Measurements from ENCODE around the gene PLCL1.

The PLCL1 gene

GRCh38 chr2:197890168-197890567 lies 85.8 kb downstream of the PLCL1 start:
- DNase-seq: no peak

DNA sequence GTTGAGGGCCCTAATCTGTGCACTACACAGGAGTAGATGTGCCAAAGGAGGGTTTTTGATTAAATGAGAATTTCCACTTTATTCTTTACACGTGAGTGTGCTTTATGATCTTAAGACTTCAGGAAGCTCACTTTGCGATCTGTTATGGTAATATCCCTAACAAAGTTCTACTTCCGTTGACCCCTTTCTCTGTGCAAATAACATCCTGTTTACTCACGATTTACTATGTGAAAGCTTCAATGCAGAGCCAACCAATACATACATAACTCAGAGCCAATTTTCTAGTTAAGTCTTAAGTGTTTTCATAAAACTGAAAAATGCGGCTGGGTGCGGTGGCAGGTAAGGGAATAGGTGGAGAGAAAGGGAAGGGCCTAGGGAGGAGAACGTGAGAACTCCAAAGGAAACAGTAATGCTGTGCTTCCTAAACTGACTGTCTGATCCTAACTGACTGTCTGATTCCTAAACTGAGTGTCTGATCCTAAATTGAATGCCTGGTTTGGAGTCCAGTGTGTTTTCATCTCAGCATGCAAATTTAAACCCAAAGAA lies 87.6 kb downstream of the PLCL1 start:
- DNase-seq: no peak

GRCh38 chr2:197893403-197894177 lies 89.2 kb downstream of the PLCL1 start:
- no peak for DNase-seq

DNA sequence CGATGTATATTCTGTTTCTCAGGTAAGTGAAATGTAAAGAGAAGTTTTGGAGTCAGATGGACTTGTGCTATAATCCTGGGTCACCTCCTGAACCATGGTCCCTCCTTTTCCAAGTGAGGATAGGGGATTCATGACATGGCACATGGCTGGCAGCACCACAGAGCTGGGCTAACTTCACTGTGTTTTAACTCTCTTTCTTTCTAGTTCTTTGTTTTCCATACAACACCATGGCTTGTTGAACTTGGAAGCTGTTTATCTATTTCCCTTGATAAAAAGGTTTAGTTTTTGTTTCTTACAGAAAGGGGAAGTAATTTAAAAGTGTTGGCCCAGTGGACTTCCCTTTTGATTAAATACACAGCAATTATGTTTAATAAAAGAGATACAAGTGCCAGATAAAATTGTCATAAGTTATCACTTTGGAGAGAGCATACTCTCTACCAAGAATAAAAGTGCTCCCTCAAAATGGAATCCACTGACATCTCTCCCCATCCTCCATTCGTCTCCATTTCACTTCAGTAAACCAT lies 90.4 kb downstream of the PLCL1 start:
- DNase-seq: no peak

GRCh38 chr2:197897960-197898678 lies 93.7 kb downstream of the PLCL1 start:
- no peak for DNase-seq

DNA sequence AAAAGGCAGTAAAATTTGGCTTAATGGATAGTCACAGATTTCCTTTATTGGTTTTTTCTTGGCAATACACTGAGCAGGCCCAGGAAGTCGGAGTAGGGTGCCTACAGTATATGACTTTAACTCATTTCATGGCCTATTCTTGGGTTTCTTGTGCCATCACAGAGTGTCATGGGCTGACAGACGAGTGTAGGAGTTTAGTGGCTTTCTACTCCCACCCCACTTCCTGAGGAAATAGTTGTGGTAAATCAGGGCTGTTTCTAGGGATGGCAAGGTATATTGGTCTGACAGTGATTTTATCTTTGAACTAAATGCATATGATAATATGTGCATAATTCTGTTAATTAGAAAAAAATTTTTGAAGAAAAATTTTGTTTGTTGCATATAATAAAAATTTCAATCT lies 100.1 kb downstream of the PLCL1 start:
- DNase-seq: peak; percentile 32

GRCh38 chr2:197908156-197908555 lies 103.8 kb downstream of the PLCL1 start:
- DNase-seq: no peak

GRCh38 chr2:197908990-197909776 lies 104.8 kb downstream of the PLCL1 start:
- no peak for DNase-seq

DNA sequence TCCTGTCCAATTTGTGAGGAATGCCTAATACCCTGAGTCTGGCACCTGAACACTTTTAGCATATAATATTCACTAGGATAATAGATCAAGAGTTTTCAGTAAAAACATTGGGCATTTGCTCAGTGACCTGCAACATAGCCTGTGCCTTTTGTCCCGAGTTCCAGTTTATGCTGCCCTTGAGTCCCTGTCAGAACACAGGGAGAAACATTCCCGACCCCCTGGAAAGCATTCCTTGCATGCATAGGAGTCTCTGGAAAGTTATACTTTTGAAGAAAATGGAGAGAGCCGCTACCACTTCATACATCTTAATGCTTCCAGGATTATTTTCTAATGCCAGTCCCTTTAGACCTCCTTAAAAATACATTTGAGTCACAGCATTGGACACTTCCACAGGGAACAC lies 107.3 kb downstream of the PLCL1 start:
- DNase-seq: no peak

- no peak for DNase-seq
These were observed 108.7 kb downstream of the PLCL1 start for GRCh38 chr2:197913084-197913483.

GRCh38 chr2:197914778-197915177 lies 110.4 kb downstream of the PLCL1 start:
- DNase-seq: no peak

DNA sequence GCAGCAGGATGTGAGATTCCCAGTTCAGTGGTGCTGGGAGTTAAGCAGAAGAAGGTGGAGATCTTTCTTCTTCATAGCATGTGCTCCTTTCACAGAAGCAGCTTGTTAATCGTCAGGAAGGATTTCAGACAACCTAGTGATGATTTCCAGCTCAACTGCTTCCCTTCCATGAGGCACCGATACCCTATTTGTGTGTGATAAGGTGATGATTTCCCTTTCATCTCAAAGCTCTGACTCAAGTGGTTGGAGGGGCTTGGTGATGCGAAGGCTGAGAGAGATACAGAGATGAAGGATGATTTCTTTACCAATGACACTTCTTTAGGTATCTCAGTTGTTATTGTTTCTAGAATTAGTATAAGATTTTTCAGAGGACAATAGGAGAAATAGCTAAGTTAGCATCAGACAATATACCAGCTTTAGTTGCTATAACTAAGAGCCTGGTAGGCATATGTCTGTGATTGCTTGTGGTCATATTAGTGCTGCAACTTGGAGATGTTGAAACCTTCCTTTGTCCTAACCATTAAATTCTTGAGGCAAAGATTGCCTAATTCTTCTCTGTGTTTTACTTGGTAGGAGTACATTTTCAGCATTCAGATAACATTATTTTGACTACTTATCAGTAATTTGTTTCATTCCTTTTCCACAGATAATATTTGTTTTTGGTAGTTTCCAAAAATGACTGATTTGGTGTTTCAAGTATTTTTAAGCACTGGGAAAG lies 111.3 kb downstream of the PLCL1 start:
- DNase-seq: no peak

GRCh38 chr2:197919487-197919886 lies 115.1 kb downstream of the PLCL1 start:
- DNase-seq: no peak

- no peak for DNase-seq
These were observed 115.7 kb downstream of the PLCL1 start for GRCh38 chr2:197920088-197920487.

DNA sequence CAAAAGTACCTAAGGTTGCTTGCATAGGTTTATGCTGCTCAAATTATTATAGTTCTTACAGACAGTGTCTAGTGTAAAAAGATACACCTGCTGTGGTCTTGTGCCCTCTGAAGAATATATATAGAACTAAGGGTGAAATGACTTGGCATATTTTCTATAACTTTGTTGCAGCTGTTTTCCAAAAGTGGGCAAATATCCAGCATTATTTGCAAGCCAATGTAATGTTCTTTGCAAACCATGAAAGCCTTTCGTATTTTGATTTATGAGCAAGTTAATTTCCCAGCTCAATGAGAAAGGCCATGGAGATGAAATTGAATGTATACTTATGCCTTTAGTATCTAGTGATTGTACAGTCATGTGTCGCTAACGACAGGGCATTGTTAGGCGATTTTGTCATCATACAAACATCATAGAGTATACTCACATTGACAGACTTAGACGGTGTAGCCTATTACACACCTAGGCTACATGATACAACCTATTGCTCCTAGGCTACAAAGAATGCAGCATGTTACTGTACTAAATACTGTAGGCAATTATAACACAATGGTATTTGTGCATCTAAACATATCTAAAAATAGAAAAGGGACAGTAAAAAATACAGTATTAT lies 116.3 kb downstream of the PLCL1 start:
- no peak for DNase-seq

DNA sequence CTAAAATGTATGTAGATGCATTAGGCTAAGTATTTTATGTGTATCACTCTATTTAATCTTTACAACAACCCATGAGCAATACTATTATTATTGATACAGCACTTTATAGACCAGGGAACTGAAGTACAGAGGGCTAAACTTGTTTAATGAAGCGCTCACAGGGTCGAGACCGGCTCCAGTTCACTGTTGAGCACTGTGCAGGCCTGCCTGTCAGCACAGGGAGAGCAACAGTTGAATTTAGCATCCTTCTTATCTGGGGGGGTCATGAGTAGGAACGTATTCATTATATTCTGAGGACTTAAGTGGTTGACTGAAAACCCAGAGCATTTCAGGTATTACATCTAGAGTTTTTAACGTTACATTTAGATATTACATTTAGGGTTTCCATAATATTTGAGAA lies 120.1 kb downstream of the PLCL1 start:
- DNase-seq: no peak

- DNase-seq: no peak
These were observed 120.8 kb downstream of the PLCL1 start for GRCh38 chr2:197925204-197925603.

DNA sequence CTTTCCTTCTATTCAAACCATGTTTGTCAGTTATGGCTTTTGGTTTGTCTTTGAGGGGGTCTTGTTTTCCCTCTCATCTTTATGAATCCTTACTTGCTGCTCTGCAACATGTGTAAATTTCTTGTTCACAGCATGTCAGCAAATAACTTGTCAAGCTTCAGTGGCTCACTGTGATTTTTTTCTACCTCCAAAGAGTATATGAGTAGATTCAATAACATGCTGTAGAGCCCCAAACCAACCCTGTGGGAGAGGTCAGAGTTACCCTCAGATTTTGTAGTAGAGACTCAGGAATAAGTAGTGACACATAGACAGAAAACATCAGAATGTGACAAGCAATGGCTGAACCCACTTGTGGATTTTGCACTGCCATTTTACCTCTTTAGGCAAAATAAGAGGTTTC lies 121.6 kb downstream of the PLCL1 start:
- no peak for DNase-seq

DNA sequence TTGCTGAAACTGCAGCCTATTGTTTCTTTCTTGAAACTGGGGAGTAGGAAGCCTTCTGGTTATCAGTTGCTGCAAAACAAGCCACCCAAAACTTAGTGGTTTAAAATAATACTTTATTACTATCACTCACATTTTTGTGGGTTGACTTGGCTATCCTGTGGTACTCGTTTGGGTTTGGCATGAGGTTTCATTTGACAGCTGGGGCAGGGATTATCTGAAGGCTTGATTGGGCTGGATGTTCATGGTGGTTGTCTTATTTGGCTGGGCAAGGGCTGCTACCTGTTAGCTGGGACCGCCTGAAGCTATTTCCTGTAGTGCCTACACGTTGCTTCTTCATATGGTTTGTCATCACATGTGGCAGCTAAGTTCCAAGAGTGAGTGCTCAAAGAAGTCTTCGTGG lies 122.3 kb downstream of the PLCL1 start:
- no peak for DNase-seq

GRCh38 chr2:197927994-197928393 lies 123.6 kb downstream of the PLCL1 start:
- no peak for DNase-seq

GRCh38 chr2:197929008-197929885 lies 124.9 kb downstream of the PLCL1 start:
- no peak for DNase-seq

Data from activated CD4-positive, alpha-beta T cell treated with anti-CD3 and anti-CD28 coated beads for 48 hours (primary cell).